GM12878 (cell line): ENCODE results near the gene ZSWIM6. TPM values are rescaled to one million over a fixed set of nuclear protein-coding genes. Genes with fewer than 3 reads are reported as not detected.

ENCODE experiments used
- ATAC-seq: fragments of 200-7000 bp; cut with Tn5 transposase; 3 replicates; pipeline ENCODE4 v1.9.1; 2020; ENCODE audit warnings: mild to moderate bottlenecking, moderate library complexity
- Bru-seq: library from RNA; stranded (reverse); fragments of 400-500 nt; gene quantifications from one replicate; lab custom pipeline; 2021; lab: Mats Ljungman, UMichigan
- BruChase-seq, 2 experiments: library from RNA; stranded (reverse); fragments of 400-500 nt; gene quantifications; one replicate each; lab custom pipeline; 2021; lab: Mats Ljungman, UMichigan
- BruUV-seq: library from RNA; stranded (reverse); fragments of 400-500 nt; replicated peaks from 2 replicates; lab custom pipeline; 2021; lab: Mats Ljungman, UMichigan
- CTCF ChIA-PET: fragments of 300-600 bp; sonication (Branson Sonifier 250); formaldehyde crosslinking; extraction: SDS; loops from one replicate; lab custom pipeline; 2021; ENCODE audit warnings: inconsistent platforms; lab: Yijun Ruan, JAX
- POLR2A ChIA-PET: fragments of 350-600 bp; formaldehyde crosslinking; extraction: SDS; loops from one replicate; lab custom pipeline; 2021; ENCODE audit warnings: inconsistent platforms; lab: Charles Lee
- RAD21 ChIA-PET: fragments of 300-600 bp; sonication (Branson Sonifier 250); formaldehyde crosslinking; loops from one replicate; lab custom pipeline; 2023; ENCODE audit warnings: antibody characterized with exemption; ENCODE audit not compliant: unreplicated experiment; lab: Charles Lee
- SMC1A ChIA-PET: fragments of 300-600 bp; sonication (Branson Sonifier 250); formaldehyde crosslinking; loops from one replicate; lab custom pipeline; 2023; ENCODE audit not compliant: unreplicated experiment, uncharacterized antibody; lab: Charles Lee
- DNase-seq: peaks from one replicate; pipeline ENCODE4 v3.0.0-alpha.2; 2011; ENCODE audit warnings: low read depth, low spot score
- FAIRE-seq: peaks from 3 replicates; lab custom pipeline; 2011; peaks lifted over from hg19 to GRCh38; lab: Jason Lieb, UNC
- H2AFZ ChIP-seq: 2 replicates; pipeline ENCODE4 v1.6.0; 2011; ENCODE audit warnings: low read depth, low read length, control low read depth; ENCODE audit not compliant: control insufficient read depth
- H3K27ac ChIP-seq: 2 replicates; pipeline ENCODE4 v1.5.1; 2011; ENCODE audit warnings: control low read depth; ENCODE audit not compliant: control insufficient read depth, insufficient read depth
- H3K27me3 ChIP-seq, 2 experiments: replicated peaks in 1 of 2; 2 replicates each; pipeline versions ENCODE4 v1.6.0 to v1.6.1; 2011; ENCODE audit warnings: low read length in 1 of 2; ENCODE audit not compliant: control insufficient read depth in 2 of 2, insufficient read depth in 2 of 2
- H3K36me3 ChIP-seq, 2 experiments: 2 replicates each; pipeline ENCODE4 v1.5.1; 2011; ENCODE audit warnings: low read length in 1 of 2; ENCODE audit not compliant: control insufficient read depth in 2 of 2, insufficient read depth in 2 of 2
- H3K4me1 ChIP-seq: 2 replicates; pipeline ENCODE4 v1.6.1; 2011; ENCODE audit warnings: mild to moderate bottlenecking, low read length, moderate library complexity, mixed read lengths; ENCODE audit not compliant: control insufficient read depth, insufficient read depth
- H3K4me2 ChIP-seq: 2 replicates; pipeline ENCODE4 v1.6.0; 2011; ENCODE audit warnings: control low read depth; ENCODE audit not compliant: control insufficient read depth, insufficient read depth
- H3K4me3 ChIP-seq: fragments of 200-600 bp; sonication (generic); 2 replicates; pipeline ENCODE4 v1.5.1; 2016
- H3K79me2 ChIP-seq: 2 replicates; pipeline ENCODE4 v1.6.0; 2011; ENCODE audit warnings: low read length; ENCODE audit not compliant: control insufficient read depth, insufficient read depth
- H3K9ac ChIP-seq: 2 replicates; pipeline ENCODE4 v1.8.0; 2011; ENCODE audit warnings: low read length, control low read depth, mixed read lengths; ENCODE audit not compliant: control insufficient read depth, insufficient read depth
- H3K9me3 ChIP-seq: replicated peaks from 3 replicates; pipeline ENCODE4 v1.5.1; 2011; ENCODE audit warnings: mild to moderate bottlenecking, low read length; ENCODE audit not compliant: control insufficient read depth, insufficient read depth
- H4K20me1 ChIP-seq: 2 replicates; pipeline ENCODE4 v1.6.0; 2011; ENCODE audit not compliant: control insufficient read depth, insufficient read depth
- ESRRA ChIP-seq: IDR thresholded peaks from 2 replicates; pipeline ENCODE4 v1.6.1; 2012; ENCODE audit warnings: mild to moderate bottlenecking, low read length, improper control_type of control experiment
- FOXM1 ChIP-seq: IDR thresholded peaks from 2 replicates; pipeline ENCODE4 v1.6.1; 2012; ENCODE audit warnings: low read depth, mild to moderate bottlenecking, inconsistent platforms, low read length, moderate library complexity
- IRF4 ChIP-seq: IDR thresholded peaks from 2 replicates; pipeline ENCODE4 v1.6.1; 2011; ENCODE audit warnings: low read depth, low read length
- KAT2A ChIP-seq: conservative IDR thresholded peaks from 2 replicates; pipeline ENCODE4 v1.6.1; 2011; ENCODE audit warnings: low read depth, low read length; ENCODE audit not compliant: control insufficient read depth
- KDM1A ChIP-seq: fragments of 200-600 bp; sonication (generic); IDR thresholded peaks from 2 replicates; pipeline ENCODE4 v1.6.1; 2016; ENCODE audit warnings: borderline replicate concordance
- MAX ChIP-seq: IDR thresholded peaks from 2 replicates; pipeline ENCODE4 v1.6.1; 2012; ENCODE audit warnings: low read depth, low read length, improper control_type of control experiment
- NBN ChIP-seq: fragments of 450-650 bp; IDR thresholded peaks from 2 replicates; pipeline ENCODE4 v1.6.1; 2016
- PAX5 ChIP-seq: IDR thresholded peaks from 2 replicates; pipeline ENCODE4 v1.6.1; 2011; ENCODE audit warnings: low read depth, low read length, borderline replicate concordance
- POU2F2 ChIP-seq: IDR thresholded peaks from 3 replicates; pipeline ENCODE4 v1.6.1; 2011; ENCODE audit warnings: low read depth, mild to moderate bottlenecking, low read length, borderline replicate concordance
- YBX1 ChIP-seq: fragments of 450-650 bp; IDR thresholded peaks from 2 replicates; pipeline ENCODE4 v1.6.1; 2016; ENCODE audit warnings: antibody characterized with exemption
- YY1 ChIP-seq: IDR thresholded peaks from 2 replicates; pipeline ENCODE4 v1.6.1; 2011; ENCODE audit warnings: low read depth, mild to moderate bottlenecking, low read length
- ZNF384 ChIP-seq: IDR thresholded peaks from 2 replicates; pipeline ENCODE4 v1.6.1; 2012; ENCODE audit warnings: low read depth, mild to moderate bottlenecking, low read length, improper control_type of control experiment, borderline replicate concordance
- ZNF592 ChIP-seq: fragments of 450-650 bp; IDR thresholded peaks from 2 replicates; pipeline ENCODE4 v1.6.1; 2017; ENCODE audit warnings: mild to moderate bottlenecking, moderate library complexity
- ZZZ3 ChIP-seq: IDR thresholded peaks from 2 replicates; pipeline ENCODE4 v1.6.1; 2011; ENCODE audit warnings: low read depth; ENCODE audit not compliant: control insufficient read depth, insufficient read length
- WGBS: methylation state at CpG from one replicate; pipeline ENCODE4 v1.1.6; 2016; ENCODE audit warnings: low lambda C conversion rate; ENCODE audit not compliant: insufficient replicate concordance, insufficient coverage; ENCODE audit errors: missing lambda C conversion rate; 5-methylcytosine and 5-hydroxymethylcytosine counted together
- in situ Hi-C: fragments of 300-500 bp; cut with MboI; formaldehyde crosslinking; loops from 9 replicates; pipeline ENCODE4 v1.14.3; 2018; ENCODE audit warnings: mixed read lengths
- intact Hi-C: fragments of 100-400 bp; cut with micrococcal nuclease; formaldehyde crosslinking; loops from one replicate; pipeline ENCODE4 v1.14.2; 2022; ENCODE audit not compliant: unreplicated experiment
- long read RNA-seq, 2 experiments: library from polyadenylated mRNA; unstranded; transcript quantifications; one replicate each; pipeline ENCODE4 v2.0.0, GENCODE V29; 2019 to 2020
- polyA minus RNA-seq, 3 experiments: library from RNA; depleted of rRNA, polyadenylated mRNA; stranded (reverse); fragments of >200 nt; gene quantifications; 2 replicates each; pipeline ENCODE4 v1.2.3, GENCODE V29; 2011
- polyA plus RNA-seq, 11 experiments: library from polyadenylated mRNA; depleted of rRNA in 4 of 11; unstranded in 6 of 11; stranded (reverse) in 5 of 11; fragments of >200 nt; fragmentation: Nextera tagmentation in 4 of 11; fragmentation: Illumina TruSeq in 1 of 11; extraction: Ambion mirVana in 4 of 11; extraction: Trizol in 1 of 11; gene quantifications; 1 replicate in 1 of 11; 2 replicates in 10 of 11; pipeline versions ENCODE4 v1.2.1 to v1.2.3, GENCODE V29; 2011 to 2016; ENCODE audit warnings: inconsistent platforms in 2 of 11, missing spikeins in 2 of 11, low read depth in 1 of 11
- total RNA-seq, 4 experiments: library from RNA; depleted of rRNA in 3 of 4; stranded (reverse); fragments of >200 nt in 3 of 4; fragmentation: Illumina TruSeq in 1 of 4; extraction: Trizol in 1 of 4; gene quantifications; 2 replicates each; pipeline versions ENCODE4 v1.2.1 to v1.2.3, GENCODE V29; 2013 to 2021

Gene ZSWIM6
- total RNA-seq (2013; cell fraction: nucleolus; rRNA removed): 16.7 and 17.8 TPM in 2 replicates
- total RNA-seq (2014; rRNA removed) (2.7 and 3.0 TPM in 2 replicates), total RNA-seq (2014; rRNA removed; fragmentation: Illumina TruSeq; extraction: Trizol) (3.8 and 4.1 TPM in 2 replicates), total RNA-seq (2021) (5.9 and 6.2 TPM in 2 replicates), polyA plus RNA-seq (2011; rRNA removed) (5.7 and 6.1 TPM in 2 replicates), polyA plus RNA-seq (2014; fragmentation: Illumina TruSeq; extraction: Trizol) (5.3 and 6.2 TPM in 2 replicates), polyA plus RNA-seq (2014; fragmentation: Nextera tagmentation; extraction: Ambion mirVana) (1 to 10 TPM; 1.5 to 2.1 TPM), polyA plus RNA-seq (2014; rRNA removed) (4.7 TPM in 2 replicates), polyA plus RNA-seq (2016; fragmentation: Nextera tagmentation; extraction: Ambion mirVana) (under 1 TPM; 0.53 to 0.59 TPM), polyA minus RNA-seq (2011; rRNA and poly(A)+ RNA removed) (12.2 and 13.0 TPM in 2 replicates), Bru-seq, nascent RNA (percentile 69 among the genes with signal in this experiment), BruChase-seq, experiment 1, labeled RNA remaining after a 6-hour chase (percentile 66 among the genes with signal in this experiment), BruChase-seq, experiment 2, labeled RNA remaining after a 2-hour chase (percentile 69 among the genes with signal in this experiment)
- polyA plus RNA-seq (2011; ENCODE audit: low read depth): 0.63 TPM
- polyA plus RNA-seq (2011; cell fraction: cytosol; rRNA removed): 4.9 and 5.2 TPM in 2 replicates
- polyA plus RNA-seq (2011; cell fraction: nucleus; rRNA removed): 8.4 and 11.4 TPM in 2 replicates
- 0.60 and 0.86 TPM in 2 replicates for polyA plus RNA-seq (2012)
- 3.7 and 4.1 TPM in 2 replicates for polyA minus RNA-seq (2011; cell fraction: cytosol; rRNA and poly(A)+ RNA removed)
- 7.5 and 10.0 TPM in 2 replicates for polyA minus RNA-seq (2011; cell fraction: nucleus; rRNA and poly(A)+ RNA removed)
- long read RNA-seq, experiment 1: 0 reads
- long read RNA-seq, experiment 2, partial matches to known transcripts: 0 of 3 reads
- long read RNA-seq, experiment 2, other reads (novel, unspliced or antisense): 3 of 3 reads

- BruUV-seq: no TSS peak
- H3K79me2 ChIP-seq: no peaks in the 10 kb centered on the region
- H3K4me3 ChIP-seq: peak within 1 kb of the TSS; percentile 76
- ChIA-PET POLR2A (interaction anchor here (0.5 to 2.9 kb wide), 12 partner anchors 11 to 385 kb away, joined by 3 to 20 read pairs (median 4); no protein-coding TSS in a partner anchor), CTCF (interaction anchor here (0.8 to 3.8 kb wide), 12 partner anchors 11 to 326 kb away, joined by 3 to 27 read pairs (median 6); no protein-coding TSS in a partner anchor), SMC1A (interaction anchor here (1.0 to 3.8 kb wide), 7 partner anchors 12 to 373 kb away, joined by 3 to 31 read pairs (median 8); partner anchors contain the start of gene SMIM15), RAD21 (interaction anchor here (0.6 to 6.0 kb wide), 24 partner anchors 9 to 1562 kb away, joined by 3 to 64 read pairs (median 4); no protein-coding TSS in a partner anchor)
- peak within 1 kb of the TSS; percentile 63 for H2AFZ ChIP-seq
- ATAC-seq (peak; percentile 72), FAIRE-seq (no peak), DNase-seq (peak; percentile 62)
- H3K9me3 ChIP-seq: no peaks in the 10 kb centered on the region; the same call in 2 of the 3 replicates
- peaks cover 18% of the 10 kb centered on the region for H3K4me1 ChIP-seq
- H3K4me2 ChIP-seq: peak within 1 kb of the TSS; percentile 88
- no peak within 1 kb of the TSS for H3K9ac ChIP-seq
- H3K27me3 ChIP-seq: peaks cover 0 to 17% of the 10 kb centered on the region in 2 experiments; a peak in 2 of 4 replicates
- H4K20me1 ChIP-seq: no peaks in the 10 kb centered on the region
- H3K27ac ChIP-seq: no peak within 1 kb of the TSS
- no peaks in the 10 kb centered on the region for H3K36me3 ChIP-seq
- in situ Hi-C loops: no loop called here
- intact Hi-C loops: loop anchor here (2.0 to 5.0 kb wide), 5 partner anchors 77 to 384 kb away; partner anchors contain the start of genes ERCC8, NDUFAF2 and SMIM15
- WGBS: 1% methylated on average over 41 of the region's 91 CpGs
- no peak for TF ChIP-seq ZZZ3
- no peak for TF ChIP-seq KDM1A
- TF ChIP-seq PAX5: no peak
- no peak for TF ChIP-seq NBN
- peak; percentile 91 for TF ChIP-seq YY1
- TF ChIP-seq KAT2A: no peak
- TF ChIP-seq IRF4: no peak
- TF ChIP-seq ZNF592: no peak
- no peak; the same call in 1 of the 2 replicates for TF ChIP-seq ESRRA
- TF ChIP-seq FOXM1: no peak
- TF ChIP-seq POU2F2: peak; percentile 54; the same call in 1 of the 3 replicates
- TF ChIP-seq MAX: no peak; the same call in 1 of the 2 replicates
- no peak for TF ChIP-seq ZNF384
- TF ChIP-seq YBX1: no peak
Observed at GRCh38 chr5:61331407-61332357, at the start of gene ZSWIM6. Gene ZSWIM6, plus strand, starts transcription at chr5:61332258. Its CDS starts 15 bp downstream, at chr5:61332273.
